ENCODE data around the gene SPRR5.
A peak's percentile ranks its signal among the peaks of the same experiment; 100 is the strongest.

GRCh38 chr1:152926091-152926490 lies 20.9 kb upstream of the SPRR5 start:
- TF ChIP-seq CTCF (conservative IDR thresholded peaks at IDR 0.05): peak; percentile 58
- no peak for TF ChIP-seq ZFX (IDR thresholded peaks at IDR 0.05)
